Suprapubic skin (tissue), 4 donors: ENCODE measurements around the gene GRIK4. TPM values are rescaled to one million over a fixed set of nuclear protein-coding genes. Genes with fewer than 3 reads are reported as not detected.

Experiments
- DNase-seq, 2 donors: peaks; one replicate each; pipeline ENCODE4 v3.0.0-alpha.2; 2019; ENCODE audit warnings: low spot score in 2 of 2
- H3K27ac ChIP-seq: fragments of 200-600 bp; sonication (generic); one replicate; pipeline ENCODE4 v1.5.1; 2019
- H3K27me3 ChIP-seq: fragments of 200-600 bp; sonication (generic); one replicate; pipeline ENCODE4 v1.5.1; 2019
- H3K36me3 ChIP-seq: fragments of 200-600 bp; sonication (generic); one replicate; pipeline ENCODE4 v1.5.1; 2019
- H3K4me1 ChIP-seq: fragments of 200-600 bp; sonication (generic); one replicate; pipeline ENCODE4 v1.5.1; 2019
- H3K4me3 ChIP-seq: fragments of 200-600 bp; sonication (generic); one replicate; pipeline ENCODE4 v1.5.1; 2019; ENCODE audit warnings: mild to moderate bottlenecking
- H3K9me3 ChIP-seq: fragments of 200-600 bp; sonication (generic); one replicate; pipeline ENCODE4 v1.5.1; 2019
- EP300 ChIP-seq: sonication (generic); formaldehyde crosslinking; IDR thresholded peaks from one replicate; pipeline ENCODE4 v1.6.1; 2017; ENCODE audit warnings: antibody characterized with exemption
- POLR2A ChIP-seq, 2 donors: fragments of 450-650 bp; IDR thresholded peaks; one replicate each; pipeline ENCODE4 v1.6.1; 2017; ENCODE audit warnings: antibody characterized with exemption in 2 of 2, mild to moderate bottlenecking in 2 of 2, moderate library complexity in 2 of 2
- POLR2AphosphoS5 ChIP-seq, 3 donors: sonication (generic); formaldehyde crosslinking; IDR thresholded peaks; one replicate each; pipeline ENCODE4 v1.6.1; 2017; ENCODE audit warnings: antibody characterized with exemption in 3 of 3
- WGBS: methylation state at CpG from one replicate; pipeline ENCODE4 v1.1.5; 2018; 5-methylcytosine and 5-hydroxymethylcytosine counted together
- total RNA-seq, 4 donors: library from RNA; depleted of rRNA; stranded (reverse); fragments of >200 nt; gene quantifications; one replicate each; pipeline ENCODE4 v1.1.0, GENCODE V29; 2016
- TF ChIP-seq, protein P1 (sequence below), 2 donors: fragments of 200-600 bp in 1 of 2; fragments of 450-650 bp in 1 of 2; sonication (generic) in 1 of 2; IDR thresholded peaks; one replicate each; pipeline ENCODE4 v1.5.1; 2016 to 2019; ENCODE audit warnings: antibody characterized with exemption in 2 of 2, mild to moderate bottlenecking in 1 of 2, moderate library complexity in 1 of 2

The GRIK4 gene
- total RNA-seq, 4 donors from 2014 or later, result 0.24 TPM; not detected in 3

DNA sequence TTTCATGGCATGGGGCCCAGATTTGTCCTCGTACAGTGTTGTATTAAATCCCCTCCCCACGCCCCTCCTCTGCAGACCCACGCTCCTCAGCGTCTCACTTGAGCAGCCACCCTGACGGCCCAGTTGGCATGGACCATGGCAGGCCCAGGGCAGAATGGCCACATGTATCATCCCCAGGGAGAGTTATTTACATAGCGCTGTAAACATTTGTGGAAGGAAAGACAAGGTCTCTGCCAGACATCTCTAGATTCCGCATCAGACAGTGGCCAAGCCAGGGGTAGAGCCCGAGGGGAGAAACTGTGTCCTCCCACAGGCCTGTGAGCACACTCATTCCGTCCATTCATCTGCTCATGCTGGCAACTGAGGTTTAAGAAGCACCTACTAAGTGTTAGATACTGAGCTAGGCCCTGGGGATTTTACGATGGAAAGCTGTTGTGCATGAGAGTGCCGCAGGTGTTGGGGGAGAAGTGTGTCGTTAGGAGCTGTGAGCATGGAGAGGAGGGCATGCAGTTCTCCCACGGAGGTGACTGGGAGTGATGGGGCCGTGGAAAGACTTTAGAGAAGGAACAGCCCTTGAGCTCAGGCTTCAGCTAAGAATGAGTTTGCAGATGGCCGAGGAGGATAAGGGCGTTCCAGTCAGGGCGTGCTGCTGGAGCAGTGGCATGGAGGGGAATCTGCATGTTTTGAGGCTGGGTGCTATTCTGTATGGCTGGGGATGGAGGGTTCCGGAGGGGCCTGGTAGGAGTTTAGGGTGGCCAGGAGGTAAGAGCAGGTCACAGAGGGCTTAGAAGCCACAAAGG, 94.9 kb downstream of the GRIK4 start:
- no peak overlapping the region for H3K27ac ChIP-seq
- no peaks in the 10 kb centered on the region for H3K9me3 ChIP-seq
- 93% methylated on average over 18 of the region's 18 CpGs for WGBS
- DNase-seq, result no peak
- no peak overlapping the region for H3K4me3 ChIP-seq
- TF ChIP-seq POLR2AphosphoS5 (IDR thresholded peaks at IDR 0.05) (no peak), POLR2A (IDR thresholded peaks at IDR 0.05) (no peak), EP300 (no peak)
- TF ChIP-seq, protein P1, sequence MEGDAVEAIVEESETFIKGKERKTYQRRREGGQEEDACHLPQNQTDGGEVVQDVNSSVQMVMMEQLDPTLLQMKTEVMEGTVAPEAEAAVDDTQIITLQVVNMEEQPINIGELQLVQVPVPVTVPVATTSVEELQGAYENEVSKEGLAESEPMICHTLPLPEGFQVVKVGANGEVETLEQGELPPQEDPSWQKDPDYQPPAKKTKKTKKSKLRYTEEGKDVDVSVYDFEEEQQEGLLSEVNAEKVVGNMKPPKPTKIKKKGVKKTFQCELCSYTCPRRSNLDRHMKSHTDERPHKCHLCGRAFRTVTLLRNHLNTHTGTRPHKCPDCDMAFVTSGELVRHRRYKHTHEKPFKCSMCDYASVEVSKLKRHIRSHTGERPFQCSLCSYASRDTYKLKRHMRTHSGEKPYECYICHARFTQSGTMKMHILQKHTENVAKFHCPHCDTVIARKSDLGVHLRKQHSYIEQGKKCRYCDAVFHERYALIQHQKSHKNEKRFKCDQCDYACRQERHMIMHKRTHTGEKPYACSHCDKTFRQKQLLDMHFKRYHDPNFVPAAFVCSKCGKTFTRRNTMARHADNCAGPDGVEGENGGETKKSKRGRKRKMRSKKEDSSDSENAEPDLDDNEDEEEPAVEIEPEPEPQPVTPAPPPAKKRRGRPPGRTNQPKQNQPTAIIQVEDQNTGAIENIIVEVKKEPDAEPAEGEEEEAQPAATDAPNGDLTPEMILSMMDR (IDR thresholded peaks at IDR 0.05), result no peak
- H3K27me3 ChIP-seq, result no peaks in the 10 kb centered on the region
- H3K4me1 ChIP-seq, result peaks cover 8% of the 10 kb centered on the region
- H3K36me3 ChIP-seq, result no peaks in the 10 kb centered on the region

DNA sequence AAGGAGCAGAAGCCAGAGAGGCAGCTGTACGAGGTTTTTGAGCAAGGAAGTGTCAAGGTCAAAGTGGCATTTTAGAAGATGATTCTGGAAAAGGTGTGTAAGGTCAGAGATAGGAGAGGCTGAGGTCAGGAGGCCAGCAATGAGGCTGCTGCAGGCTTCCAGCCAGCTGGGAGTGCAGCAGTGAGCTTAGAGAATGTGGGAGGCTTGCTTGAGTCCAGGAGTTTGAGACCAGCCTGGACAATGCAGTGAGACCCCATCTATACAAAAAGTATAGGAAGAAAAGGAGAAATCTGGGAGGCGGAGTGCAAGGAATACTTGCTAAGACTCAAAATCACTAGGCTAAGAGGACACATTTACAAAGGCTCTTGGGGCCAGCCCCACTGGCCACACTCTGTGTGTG, 96.5 kb downstream of the GRIK4 start:
- Histone ChIP-seq H3K9me3 (no peaks in the 10 kb centered on the region), H3K4me3 (no peak overlapping the region), H3K36me3 (no peaks in the 10 kb centered on the region), H3K27ac (no peak overlapping the region), H3K4me1 (peaks cover 8% of the 10 kb centered on the region), H3K27me3 (no peaks in the 10 kb centered on the region)
- no peak for TF ChIP-seq POLR2AphosphoS5 (IDR thresholded peaks at IDR 0.05)
- DNase-seq, result no peak
- 93% methylated on average over 2 of the region's 2 CpGs for WGBS

DNA sequence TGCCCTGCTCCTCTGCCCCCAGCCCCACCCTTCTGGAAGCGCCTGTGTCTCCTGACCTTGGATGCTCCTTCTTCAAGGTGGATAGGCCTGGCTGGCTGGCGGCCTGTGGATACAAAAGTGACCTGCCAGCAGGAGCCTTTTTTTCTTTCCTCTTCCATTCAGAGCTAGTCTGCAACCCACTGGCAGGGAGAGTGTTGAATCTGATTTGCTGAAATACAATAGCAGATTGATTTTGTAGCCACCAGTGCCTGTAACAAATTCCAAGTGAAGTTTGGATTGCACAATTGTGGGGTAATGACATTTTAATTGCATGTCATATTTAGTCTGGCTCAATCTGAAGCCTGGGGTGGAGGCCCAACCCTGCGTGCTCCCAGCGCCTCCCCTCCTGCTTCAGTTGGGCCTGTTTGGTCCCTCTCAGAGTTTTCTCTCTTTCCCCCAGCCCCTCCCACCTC, 97.2 kb downstream of the GRIK4 start:
- no peak overlapping the region for H3K27ac ChIP-seq
- H3K9me3 ChIP-seq, result no peaks in the 10 kb centered on the region
- no peak for DNase-seq
- TF ChIP-seq POLR2A (IDR thresholded peaks at IDR 0.05) (no peak), POLR2AphosphoS5 (IDR thresholded peaks at IDR 0.05) (no peak), EP300 (no peak)
- TF ChIP-seq, protein P1 (IDR thresholded peaks at IDR 0.05), result no peak
- H3K4me3 ChIP-seq, result no peak overlapping the region
- H3K27me3 ChIP-seq, result no peaks in the 10 kb centered on the region
- no peaks in the 10 kb centered on the region for H3K36me3 ChIP-seq
- peaks cover 8% of the 10 kb centered on the region for H3K4me1 ChIP-seq
- 36% methylated on average over 4 of the region's 4 CpGs for WGBS

DNA sequence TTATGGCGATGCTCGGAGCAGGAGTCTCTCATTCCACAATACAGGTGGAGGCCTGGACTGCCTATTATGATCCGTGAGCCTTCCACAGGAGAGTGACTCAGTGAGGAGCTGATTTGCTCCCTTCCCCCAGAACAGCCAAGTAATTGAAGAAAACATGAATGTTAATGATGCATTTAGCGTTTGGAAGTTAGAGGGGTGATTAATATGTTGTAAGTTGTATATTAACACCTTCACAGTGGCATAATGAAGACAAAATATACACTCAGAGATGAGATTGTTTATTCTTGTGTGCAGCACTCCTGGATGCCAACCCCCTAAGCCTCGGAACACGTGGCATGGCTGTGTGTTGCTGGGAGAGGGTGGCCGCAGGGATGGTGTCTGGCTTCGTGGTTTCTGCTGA, 98.6 kb downstream of the GRIK4 start:
- peaks cover 8% of the 10 kb centered on the region for H3K4me1 ChIP-seq
- no peaks in the 10 kb centered on the region for H3K36me3 ChIP-seq
- no peak for DNase-seq
- H3K4me3 ChIP-seq, result no peak overlapping the region
- 92% methylated on average over 7 of the region's 8 CpGs for WGBS
- no peaks in the 10 kb centered on the region for H3K27me3 ChIP-seq
- H3K27ac ChIP-seq, result no peak overlapping the region
- no peaks in the 10 kb centered on the region for H3K9me3 ChIP-seq
- TF ChIP-seq POLR2A (IDR thresholded peaks at IDR 0.05) (no peak), POLR2AphosphoS5 (IDR thresholded peaks at IDR 0.05) (no peak), EP300 (no peak)
- TF ChIP-seq, protein P1 (IDR thresholded peaks at IDR 0.05), result no peak

DNA sequence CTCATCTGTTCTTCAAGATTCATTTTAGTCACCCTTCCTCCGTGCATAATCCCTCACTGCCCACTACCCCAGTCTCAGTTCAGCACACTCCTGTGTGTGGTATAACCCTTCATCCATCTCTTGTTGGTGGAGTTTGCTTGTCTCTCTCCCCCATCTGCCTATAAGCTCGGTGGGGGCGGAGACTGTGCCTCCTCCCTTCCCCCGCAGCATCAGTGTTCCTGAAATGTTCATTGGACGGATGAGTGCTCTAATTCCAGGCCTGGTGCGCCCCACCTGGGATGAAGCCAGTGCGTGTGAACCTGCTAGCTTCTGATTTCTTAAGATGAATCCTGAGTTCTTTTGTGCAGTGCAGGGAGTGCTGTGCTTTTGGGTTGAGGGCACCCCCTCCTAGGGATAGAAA, 100.0 kb downstream of the GRIK4 start:
- no peak overlapping the region for H3K4me3 ChIP-seq
- 86% methylated on average over 7 of the region's 7 CpGs for WGBS

DNA sequence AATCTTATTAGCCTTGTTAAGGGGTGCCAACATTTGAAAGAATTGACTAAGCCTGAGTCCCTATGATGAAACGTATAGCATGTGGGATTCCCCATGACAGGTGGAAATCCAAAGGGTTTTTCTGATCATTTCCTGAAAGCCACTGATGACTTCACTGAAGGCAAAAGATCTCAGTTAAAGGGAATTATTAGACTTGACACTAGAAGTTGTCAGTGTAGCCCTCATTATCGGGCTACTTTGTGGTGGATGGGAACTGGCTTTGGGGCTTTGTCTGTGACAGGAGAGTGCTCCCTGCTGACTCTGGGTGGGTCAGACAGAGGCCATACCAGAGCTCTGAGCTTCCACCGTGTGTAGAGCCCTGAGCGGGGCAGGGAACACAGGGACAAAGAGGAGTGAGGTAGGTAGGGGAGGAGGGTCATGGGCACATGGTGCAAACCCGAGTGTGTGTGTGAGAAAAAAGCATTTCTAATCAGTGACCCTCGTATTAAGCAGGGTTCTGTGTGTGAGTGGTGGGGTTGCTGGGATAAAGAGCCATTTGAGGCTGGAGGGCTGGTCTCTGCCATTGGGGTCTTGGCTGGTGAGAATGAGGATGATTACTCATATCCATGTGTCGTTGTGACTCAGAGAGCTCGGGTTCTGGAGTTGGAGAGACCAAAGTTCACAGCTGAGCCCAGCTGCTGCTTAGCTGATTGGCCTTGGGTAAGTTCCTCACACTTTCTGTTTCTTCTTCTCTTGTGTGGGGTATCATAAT, 101.1 kb downstream of the GRIK4 start:
- H3K9me3 ChIP-seq, result no peaks in the 10 kb centered on the region
- 74% methylated on average over 8 of the region's 8 CpGs for WGBS
- DNase-seq, result no peak
- TF ChIP-seq EP300, result no peak
- TF ChIP-seq, protein P1 (IDR thresholded peaks at IDR 0.05), result no peak
- TF ChIP-seq POLR2AphosphoS5 (IDR thresholded peaks at IDR 0.05), result no peak
- no peak for TF ChIP-seq POLR2A (IDR thresholded peaks at IDR 0.05)
- no peak overlapping the region for H3K27ac ChIP-seq
- H3K4me1 ChIP-seq, result peaks cover 8% of the 10 kb centered on the region
- no peak overlapping the region for H3K4me3 ChIP-seq
- H3K27me3 ChIP-seq, result no peaks in the 10 kb centered on the region
- H3K36me3 ChIP-seq, result no peaks in the 10 kb centered on the region

More for the DNA sequence above, 100.0 kb downstream of the GRIK4 start:
- DNase-seq, result no peak
- Histone ChIP-seq H3K36me3 (no peaks in the 10 kb centered on the region), H3K4me1 (peaks cover 8% of the 10 kb centered on the region), H3K27me3 (no peaks in the 10 kb centered on the region), H3K27ac (no peak overlapping the region), H3K9me3 (no peaks in the 10 kb centered on the region)
- TF ChIP-seq POLR2AphosphoS5 (IDR thresholded peaks at IDR 0.05) (no peak), EP300 (no peak)
